ENCODE measurements around the gene ACOT11. TPM values are rescaled to one million over a fixed set of nuclear protein-coding genes. Genes with fewer than 3 reads are reported as not detected.
"Not testable (repeated sequence)": the region's sequence is repeated elsewhere in the genome, so short reads cannot be mapped to it uniquely, and the experiment has no call there.

Gene ACOT11
- total RNA-seq = 16.1 TPM

DNA sequence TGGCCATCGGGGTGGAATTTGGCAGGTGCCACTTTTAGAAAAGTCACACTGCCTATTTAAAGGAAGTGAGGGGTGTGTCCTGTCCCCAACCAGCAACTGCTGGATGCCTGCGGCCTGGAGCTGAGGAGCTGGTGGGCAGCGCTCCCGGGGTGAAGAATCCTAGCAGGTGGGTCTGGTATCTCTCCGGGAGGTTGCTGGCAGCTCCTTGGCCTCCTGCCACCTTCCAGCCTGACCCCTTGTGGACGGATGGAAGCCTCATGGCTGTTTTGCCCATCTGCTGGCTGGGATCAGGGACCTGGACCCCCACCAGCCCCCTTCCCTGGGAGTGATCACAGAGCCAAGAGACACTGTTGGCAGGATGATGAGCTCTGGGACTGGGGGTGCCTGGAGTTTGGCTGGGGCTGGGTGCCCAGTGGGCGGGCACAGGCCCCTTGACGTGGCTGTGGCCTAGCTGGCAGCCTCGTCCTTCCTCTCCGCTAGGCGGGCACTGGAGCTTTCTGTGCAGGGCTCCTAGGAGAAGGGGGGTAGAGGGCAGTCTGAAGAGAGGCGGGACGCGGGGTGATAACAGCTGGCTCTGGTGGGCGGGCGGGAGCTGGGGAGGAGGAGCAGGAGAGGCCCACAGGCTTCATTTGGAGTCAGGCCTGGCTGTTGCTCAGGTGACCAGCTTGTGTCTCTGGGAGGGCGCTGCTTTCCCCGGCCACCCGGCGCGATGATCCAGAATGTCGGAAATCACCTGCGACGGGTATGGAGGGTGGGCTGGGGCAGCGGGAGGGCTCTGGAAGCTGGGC, at the start of gene ACOT11:
ACOT11 (plus strand) TSS at position 628 of the 788 bp plus-strand sequence; CDS start at position 710, 82 bp downstream.
- ATAC-seq = peak; percentile 39

DNA sequence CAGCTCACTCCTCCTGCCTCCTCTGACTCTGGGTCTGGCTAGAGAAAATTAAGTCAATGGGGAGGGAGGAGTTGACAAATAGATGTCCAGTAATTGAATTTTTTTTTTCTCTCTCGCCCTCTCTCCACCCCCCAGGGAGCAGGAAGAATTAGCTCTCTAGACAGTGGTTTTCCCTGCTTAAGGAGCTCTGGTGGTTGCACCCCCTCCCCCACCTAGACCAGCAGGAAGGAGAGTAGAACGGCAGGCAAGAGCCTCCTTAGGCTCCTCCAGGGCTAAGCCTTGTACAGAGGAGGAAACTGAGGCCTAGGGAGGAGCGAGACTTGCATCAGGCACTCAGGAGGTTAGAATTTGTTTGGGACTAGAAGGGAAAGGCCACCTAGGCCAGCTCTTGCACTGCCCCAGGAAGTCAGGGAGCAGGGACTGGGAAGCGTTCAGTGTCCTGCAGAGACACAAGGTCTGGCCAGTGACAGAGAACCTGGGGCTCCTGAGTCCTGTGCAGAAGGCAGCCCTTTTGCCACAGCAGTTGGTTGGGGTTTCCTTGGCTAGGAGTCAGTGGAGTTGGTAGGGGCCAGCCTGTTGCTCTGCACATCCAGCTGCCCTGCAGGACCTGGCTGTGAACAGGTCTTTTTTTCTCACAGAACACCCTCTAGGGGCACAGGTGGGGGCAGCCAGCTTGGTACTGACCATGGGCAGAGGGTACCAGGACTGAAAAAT, 49.5 kb upstream of the ACOT11 start:
- peak; percentile 11 for ATAC-seq

DNA sequence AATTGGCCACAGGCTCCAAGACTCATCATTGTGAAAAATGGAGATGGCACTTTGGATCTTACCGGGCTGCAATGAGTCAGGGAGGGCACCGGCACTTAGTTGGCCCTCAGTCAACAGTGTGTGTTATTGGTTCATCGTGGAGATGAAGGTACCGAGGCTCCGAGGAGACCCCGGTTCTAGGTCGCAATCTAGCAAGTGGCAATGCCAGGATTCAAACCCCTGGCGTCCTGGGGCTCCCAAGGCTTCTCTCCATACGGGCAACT, 49.0 kb upstream of the ACOT11 start:
- no peak for ATAC-seq

DNA sequence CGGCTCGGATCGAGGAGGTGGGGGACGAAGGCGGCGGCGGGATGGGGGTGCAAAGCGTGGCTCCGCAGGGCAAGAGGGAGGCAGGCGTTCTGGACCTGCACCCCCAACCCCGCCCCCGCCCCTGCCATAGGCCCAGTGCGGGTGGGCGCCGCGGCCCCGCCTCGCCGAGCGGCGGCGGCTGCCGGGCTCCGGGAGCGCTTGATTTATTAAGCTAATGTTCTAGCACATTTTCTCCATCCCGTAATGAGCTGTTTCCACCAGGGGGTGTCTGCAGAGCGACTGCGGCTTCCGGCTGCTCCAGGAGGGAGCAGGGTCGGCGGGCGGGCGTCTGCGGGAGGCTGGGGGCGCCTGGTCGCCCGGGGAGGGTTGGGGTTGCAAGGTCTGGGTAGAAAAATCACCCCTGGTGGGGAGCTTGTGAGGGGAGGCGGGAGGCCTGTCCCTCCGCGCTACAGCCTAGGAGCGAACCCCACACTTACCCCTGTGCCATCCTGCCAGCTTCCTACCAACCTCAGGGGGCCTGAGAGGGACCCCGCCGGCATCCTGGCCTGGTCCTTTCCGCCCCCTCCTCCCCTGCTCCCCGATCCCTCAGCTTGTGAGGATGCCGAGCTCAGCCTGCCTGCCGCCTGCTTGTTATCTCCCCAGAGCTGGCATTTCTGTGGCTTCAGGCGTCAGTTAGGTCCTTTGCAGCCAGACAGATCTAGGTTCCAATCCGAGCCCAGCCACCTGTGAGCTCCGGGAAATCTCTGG, 48.5 kb upstream of the ACOT11 start:
- ATAC-seq = peak; percentile 47

DNA sequence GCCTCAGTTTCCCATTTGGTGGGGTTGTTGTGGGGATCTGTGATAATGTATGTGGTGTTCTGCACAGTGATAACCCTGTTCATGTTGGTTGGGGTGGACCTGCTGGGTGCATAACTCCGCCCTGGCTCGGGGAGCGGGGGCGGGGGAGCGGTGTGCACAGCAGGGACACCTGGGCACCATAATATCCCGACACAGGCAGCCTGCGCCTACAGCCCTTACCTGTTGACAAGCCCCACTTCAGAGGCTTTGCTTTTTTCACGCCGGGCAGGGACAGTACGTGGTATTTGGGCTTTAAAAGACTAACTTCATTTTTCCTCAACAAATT, 48.0 kb upstream of the ACOT11 start:
- ATAC-seq = peak; percentile 37

DNA sequence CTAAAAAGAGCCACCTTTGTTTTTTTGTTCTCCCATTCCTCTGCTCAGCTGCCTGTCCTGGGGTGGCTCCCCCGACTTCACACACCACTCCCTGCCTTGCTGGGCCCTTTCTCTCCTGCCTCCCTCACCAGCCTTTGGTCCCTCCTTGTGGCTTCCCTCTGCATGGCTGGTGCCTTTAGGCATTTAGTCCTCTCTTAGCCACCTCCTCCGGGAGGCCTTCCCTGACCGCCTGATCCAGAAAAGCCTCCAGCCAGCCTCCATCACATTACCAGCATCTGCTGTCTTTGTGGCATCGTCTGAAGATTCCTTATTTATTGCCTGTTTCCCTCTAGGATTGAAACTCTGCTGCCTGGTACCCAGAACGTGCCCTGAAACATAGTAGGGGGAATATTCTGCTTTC, 46.2 kb upstream of the ACOT11 start:
- ATAC-seq = no peak

DNA sequence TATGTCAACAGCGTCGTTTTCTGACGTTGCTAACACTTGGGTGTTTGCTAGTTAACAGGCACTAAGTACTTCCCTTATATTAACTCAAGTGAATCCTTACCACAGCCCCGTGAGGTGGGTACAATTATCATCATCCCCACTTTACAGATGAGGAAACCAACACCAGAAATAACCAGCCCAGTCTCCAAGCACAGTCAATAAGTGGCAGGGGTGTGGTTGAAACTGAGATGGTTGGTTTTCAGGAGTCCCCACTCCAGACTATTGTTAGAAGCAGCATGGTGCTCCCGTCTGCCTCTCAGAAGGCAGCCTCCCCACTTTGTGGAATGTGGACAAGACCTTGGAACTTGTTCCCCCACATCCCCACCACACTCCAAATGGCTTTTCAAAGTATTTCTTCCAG, 45.7 kb upstream of the ACOT11 start:
- ATAC-seq = peak; percentile 21

DNA sequence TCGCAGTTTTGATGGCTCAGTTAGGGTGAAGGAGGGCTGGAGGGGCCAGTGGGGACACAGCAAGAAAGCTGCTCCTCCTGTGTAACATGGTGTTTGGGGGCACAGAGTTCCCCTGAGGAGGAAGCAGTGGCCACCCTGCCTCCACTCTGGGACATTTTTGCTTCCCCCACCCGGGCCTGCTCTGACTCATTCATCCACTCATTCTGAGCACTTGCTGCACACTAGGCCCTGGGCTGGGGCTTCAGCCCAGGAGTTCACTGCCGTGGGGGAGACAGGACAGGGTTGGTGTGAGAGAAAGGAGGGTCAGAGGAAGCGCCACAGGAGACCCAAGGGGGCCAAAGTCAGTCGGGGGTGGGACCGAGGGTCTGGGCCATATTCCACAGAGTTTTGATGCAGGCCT, 41.4 kb upstream of the ACOT11 start:
- ATAC-seq = no peak

DNA sequence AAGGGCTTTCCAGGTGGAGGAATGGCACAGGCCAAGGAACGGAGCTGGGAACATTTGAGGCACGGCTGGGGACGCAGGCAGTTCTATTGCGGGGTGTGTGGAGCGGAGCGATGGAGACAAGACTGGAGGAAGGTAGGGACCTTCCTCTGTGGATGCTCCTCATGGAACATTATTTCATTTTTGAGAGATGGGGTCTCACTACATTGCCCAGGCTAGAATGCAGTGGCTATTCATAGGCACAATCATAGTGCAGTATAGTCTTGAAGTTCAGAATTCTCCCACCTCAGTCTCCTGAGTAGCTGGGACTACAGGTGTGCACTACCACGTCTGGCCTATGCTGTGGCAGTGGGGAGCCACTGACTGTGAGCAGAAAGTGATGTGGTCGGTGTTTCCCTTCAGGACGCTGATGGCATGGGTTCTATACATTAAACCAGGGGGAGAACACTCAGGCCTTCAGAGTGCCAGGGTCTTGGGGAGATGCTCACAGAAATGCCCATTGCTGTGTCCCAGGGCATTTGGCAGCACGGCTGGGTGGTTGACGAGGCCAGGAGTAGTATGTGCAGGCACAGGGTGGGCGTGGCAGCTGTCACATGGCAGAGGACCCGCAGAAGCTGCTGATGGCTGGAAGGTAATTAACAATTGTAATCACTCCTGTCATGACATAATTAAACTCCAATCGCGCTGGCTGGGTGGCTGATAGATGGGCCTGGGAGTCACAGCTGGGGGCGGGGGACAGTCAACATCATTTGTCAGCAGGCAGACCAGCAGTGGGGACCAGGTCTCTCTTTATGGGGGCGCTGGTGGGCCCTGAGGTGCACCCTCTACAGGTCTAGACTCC, 40.8 kb upstream of the ACOT11 start:
- ATAC-seq = no peak

DNA sequence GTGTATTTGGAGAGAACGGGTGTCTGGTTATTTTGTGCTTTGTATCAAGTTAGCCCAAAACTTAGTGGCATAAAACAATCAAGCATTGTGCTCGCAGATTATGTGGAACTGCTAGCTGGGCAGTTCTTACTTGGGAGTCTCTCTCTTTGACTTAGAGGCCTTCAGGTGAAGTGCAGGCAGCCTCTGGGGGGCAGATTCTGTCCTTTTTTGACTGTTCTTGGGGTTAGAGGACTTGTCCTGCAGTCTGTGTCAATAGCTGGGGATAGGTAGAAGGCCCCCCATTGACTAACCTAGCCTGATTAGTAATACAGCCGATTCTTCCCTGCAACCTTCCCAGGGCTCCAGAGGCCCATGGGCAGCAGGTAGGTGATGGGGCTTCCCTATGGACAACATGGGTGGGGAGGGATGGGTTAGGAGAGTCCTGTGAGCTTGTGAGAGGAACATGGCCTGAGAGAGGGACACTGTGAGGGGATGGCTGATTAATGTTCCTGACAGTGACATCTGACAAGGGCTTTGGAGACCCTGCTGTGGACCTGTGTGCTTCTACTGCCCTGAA, 37.2 kb upstream of the ACOT11 start:
- ATAC-seq = no peak

DNA sequence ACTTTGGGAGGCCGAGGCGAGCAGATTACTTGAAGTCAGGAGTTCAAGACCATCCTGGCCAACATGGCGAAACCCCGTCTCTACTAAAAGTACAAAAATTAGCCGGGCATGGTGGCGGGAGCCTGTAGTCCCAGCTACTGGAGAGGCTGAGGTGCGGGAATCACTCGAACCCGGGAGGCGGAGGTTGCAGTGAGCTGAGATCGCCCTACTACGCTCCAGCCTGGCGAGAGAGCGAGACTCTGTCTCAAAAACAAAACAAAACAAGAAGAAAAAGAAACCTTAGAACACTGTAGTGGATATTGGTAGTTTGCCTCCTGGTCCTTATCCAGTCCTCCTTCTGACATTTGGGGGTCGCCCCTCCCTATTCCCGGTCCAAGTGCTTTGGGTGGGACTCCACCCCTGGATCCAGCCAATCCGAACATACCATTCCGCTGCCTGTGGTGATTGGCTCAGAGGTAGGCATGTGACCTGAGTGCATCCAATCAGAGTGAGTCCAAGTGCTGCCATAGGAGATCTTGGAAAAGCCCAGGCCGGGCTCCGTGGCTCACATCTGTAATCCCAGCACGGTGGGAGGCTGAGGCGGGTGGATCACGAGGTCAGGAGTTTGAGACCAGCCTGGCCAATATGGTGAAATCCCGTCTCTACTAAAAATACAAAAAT, 34.0 kb upstream of the ACOT11 start:
- not testable (repeated sequence) for ATAC-seq

DNA sequence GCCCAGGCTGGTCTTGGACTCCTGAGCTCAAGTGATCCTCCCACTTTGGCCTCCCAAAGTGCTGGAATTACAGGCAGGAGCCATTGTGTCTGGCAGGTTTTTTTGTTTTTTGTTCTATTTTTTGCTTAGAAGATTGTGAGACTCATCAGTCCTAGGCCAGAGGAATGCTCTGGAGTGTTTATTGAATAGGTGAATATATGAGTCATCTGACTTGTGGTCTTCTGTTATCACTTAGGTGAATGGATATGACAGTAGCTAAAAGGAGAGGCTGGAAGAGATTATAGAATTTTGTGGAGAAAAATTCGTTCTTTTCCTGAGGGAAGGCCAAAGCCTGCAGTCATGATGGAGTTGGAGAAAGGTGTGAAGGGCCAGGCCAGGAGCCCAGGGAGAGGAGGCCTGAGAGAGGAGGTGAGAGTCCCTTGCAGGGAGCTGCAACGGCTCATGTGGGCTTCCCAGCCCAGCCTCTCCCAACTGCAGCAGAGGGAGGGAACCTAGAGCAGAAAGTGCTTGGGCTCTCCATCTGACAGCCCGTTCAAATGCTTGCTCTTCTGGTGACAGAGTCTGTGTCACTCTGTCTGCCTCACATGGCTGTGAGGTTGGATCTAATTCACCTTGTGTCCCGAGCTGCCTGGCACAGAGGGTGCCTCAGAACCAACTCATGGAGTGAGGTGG, 31.6 kb upstream of the ACOT11 start:
- ATAC-seq = no peak

DNA sequence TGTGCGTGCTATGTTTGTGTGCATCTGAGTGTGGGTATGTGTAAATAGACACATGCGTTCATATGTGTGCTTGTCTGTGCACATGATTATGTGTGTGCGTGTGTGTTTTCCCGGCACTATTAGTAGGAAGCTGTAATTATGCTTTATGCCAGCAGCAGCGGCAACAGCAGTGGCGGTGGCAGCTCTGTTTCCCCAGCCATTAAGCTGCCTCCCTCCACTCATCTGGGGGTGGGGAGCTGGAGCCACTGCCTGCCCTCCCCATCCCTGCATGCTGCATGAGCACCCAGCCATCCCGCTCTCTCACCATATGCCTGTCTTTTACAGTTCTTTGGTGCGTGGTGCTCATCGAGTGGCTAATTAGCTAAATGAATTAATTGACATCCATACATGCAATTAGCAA, 30.5 kb upstream of the ACOT11 start:
- ATAC-seq = no peak

DNA sequence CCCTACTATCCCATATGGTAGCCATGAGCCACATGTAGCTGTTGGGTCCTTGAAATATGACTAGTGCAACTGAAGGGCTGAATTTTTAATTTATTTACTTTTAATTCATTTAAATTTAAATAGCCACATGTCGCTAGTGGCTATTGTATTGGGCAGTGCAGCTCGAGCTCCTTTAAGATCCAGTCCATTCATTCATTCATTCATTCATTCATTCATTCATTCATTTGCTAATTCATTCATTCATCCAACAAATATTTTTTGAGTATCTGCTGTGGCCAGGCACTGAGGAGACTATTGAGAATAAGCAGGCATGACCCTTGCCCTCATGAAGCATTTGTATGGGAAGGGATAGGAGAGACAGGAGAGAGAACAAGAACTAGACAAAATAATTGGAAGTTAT, 29.5 kb upstream of the ACOT11 start:
- no peak for ATAC-seq

DNA sequence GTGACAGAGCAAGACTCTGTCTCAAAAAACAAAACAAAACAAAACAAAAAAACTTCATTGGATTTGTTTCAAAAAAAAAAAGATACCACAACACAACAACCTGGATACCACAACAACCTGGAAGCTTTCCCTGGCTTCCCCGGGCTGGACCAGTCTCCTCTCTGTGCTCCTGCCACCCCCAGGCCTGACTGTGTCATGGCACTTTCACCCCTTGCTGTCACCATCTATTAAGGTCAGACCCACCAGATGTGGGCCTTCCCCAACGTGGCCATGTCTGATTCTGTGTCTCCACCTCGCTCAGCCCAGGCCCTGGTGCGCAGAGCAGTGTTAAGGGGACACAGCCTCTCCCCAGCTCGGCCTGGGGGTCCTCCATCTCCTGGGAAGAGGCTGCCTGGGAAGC, 28.3 kb upstream of the ACOT11 start:
- ATAC-seq = peak; percentile 50

DNA sequence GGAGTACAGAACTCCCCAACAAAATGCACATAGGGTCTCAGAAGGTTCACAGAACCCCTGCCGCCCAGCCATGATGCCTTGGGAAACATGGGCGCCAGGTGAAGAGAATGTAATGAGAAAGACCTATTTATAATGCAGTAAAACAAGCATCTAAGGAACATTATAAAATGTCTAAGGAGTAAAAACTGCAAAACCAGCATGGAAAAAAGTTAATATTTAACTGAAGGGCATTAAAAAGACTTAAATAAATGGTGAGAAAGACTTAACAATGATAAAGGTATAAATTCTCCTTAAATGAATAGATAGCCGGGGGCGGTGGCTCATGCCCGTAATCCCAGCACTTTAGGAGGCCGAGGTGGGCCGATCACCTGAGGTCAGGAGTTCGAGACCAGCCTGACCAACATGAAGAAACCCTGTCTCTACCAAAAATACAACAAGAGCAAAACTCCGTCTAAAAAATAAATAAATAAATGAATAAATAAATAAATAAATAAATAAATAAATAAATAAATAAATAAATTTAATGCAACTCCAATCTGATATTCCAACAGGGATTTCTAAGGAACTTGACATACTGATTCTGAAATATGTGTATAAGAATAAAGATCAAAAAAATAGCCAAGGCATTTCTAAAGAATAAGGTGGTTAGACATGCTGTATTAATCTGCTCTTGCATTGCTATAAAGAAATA, 27.3 kb upstream of the ACOT11 start:
- ATAC-seq = no peak

DNA sequence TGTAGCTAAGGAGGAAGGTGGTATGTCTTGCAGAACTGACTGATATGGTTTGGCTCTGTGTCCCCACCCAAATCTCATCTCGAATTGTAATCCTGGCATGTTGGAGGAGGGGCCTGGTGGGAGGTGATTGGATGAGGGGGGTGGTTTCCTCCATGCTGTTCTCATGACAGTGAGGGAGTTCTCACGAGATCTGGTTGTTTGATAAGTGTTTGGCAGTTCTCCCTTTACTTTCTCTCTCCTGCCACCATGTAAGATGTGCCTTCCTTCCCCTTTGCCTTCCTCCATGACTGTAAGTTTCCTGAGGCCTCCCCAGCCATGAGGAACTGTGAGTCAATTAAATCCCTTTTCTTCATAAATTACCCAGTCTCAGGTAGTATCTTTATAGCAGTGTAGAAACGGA, 21.5 kb upstream of the ACOT11 start:
- not testable (repeated sequence) for ATAC-seq

DNA sequence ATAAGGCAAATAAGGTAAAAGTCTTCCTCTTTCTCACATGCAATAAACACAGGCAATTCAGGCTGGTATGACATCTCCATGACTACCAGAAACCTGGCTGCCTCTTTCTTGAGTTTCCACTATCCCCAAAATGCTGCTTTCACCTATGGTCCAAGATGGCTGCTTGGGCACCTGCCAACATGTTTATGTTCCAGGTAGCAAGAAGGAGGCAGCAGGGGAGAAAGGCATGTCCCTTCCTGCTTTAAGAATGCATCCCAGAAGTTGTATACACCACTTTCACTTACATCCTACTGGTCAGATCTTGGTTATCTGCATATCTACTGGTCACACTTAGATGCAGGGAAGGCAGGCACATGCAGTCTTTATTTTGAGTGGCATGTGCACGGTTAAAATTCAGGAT, 19.4 kb upstream of the ACOT11 start:
- no peak for ATAC-seq

DNA sequence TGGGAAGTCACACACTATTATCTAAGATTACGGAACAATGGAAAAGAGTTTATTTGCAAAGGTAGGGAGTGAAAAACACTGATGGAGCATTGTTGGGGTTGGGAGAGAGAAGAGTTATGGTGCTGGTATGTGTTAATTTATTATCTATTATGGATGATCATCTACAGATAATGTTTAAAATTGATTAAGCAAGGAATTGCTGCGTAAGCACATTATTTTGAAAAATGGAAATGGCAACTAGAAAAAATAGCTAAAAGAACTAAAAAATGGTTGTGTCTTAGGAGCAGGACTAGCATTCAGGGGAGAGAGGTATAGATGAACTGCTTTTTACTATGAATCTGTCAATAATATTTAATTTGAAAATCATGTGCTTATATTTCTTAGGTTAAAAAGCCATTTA, 16.0 kb upstream of the ACOT11 start:
- ATAC-seq = no peak

DNA sequence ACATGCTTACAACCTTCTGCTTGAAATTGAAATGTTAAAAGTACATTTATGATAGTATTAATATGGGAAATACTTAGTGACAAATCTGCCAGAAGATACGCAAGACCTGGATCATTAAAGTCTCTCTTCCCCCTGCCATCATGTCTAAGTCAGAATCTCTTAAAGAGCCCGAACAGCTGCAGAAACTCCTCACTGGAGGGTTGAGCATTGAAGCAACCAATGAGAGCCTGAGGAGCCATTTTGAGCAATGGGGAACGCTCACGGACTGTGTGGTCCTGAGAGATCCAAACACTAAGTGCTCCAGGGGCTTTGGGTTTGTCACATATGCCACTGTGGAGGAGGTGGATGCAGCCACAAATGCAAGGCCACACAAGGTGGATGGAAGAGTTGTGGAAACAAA, 11.4 kb upstream of the ACOT11 start:
- ATAC-seq = not testable (repeated sequence)

DNA sequence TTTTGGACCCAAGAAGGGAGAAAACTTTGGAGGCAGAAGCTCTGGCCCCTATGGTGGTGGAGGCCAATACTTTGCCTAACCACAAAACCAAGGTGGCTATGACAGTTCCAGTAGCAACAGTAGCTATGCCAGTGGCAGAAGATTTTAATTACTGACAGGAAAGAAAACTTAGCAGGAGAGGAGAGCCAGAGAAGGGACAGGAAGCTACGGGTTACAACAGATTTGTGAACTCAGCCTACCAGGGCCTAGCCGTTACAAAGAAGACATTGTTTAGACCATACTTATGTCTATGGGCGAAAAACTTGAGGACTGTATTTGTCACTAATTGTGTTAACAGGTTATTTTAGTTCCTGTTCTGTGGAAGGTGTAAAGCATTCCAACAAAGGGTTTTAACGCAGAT, 10.4 kb upstream of the ACOT11 start:
- no peak for ATAC-seq

Data from esophagus mucosa (tissue), 1 donor.